K562 (cell line): ENCODE results near the gene NT5C2. TPM values are rescaled to one million over a fixed set of nuclear protein-coding genes. Genes with fewer than 3 reads are reported as not detected.
A peak's percentile ranks its signal among the peaks of the same experiment; 100 is the strongest.

Experiments
- ATAC-seq: fragments of 200-7000 bp; cut with Tn5 transposase; 3 replicates; pipeline ENCODE4 v1.9.1; 2020; ENCODE audit warnings: moderate library complexity
- BruUV-seq: library from RNA; stranded (reverse); fragments of 400-500 nt; replicated peaks from 2 replicates; lab custom pipeline; 2021; lab: Mats Ljungman, UMichigan
- CTCF ChIA-PET: fragments of 300-600 bp; formaldehyde crosslinking; extraction: SDS; loops from one replicate; lab custom pipeline; 2021; ENCODE audit warnings: low intra/inter-chr PET ratio; lab: Yijun Ruan, JAX
- POLR2A ChIA-PET: fragments of 300-600, 350-650 bp; sonication (Branson Sonifier 250); formaldehyde crosslinking; extraction: SDS; loops from one replicate; lab custom pipeline; 2021; ENCODE audit warnings: antibody characterized with exemption, inconsistent platforms; lab: Yijun Ruan, JAX
- DNase-seq, 4 experiments: peaks; one replicate each; pipeline versions ENCODE4 v3.0.0 to v3.0.0-alpha.2; 2011 to 2018; ENCODE audit warnings: low spot score in 3 of 4, mixed read lengths in 3 of 4; ENCODE audit errors: extremely low read depth in 1 of 4
- FAIRE-seq: peaks from 2 replicates; lab custom pipeline; 2011; peaks lifted over from hg19 to GRCh38; lab: Jason Lieb, UNC
- H2AFZ ChIP-seq: 2 replicates; pipeline ENCODE4 v1.6.0; 2011; ENCODE audit warnings: low read depth, low read length, control low read depth, inconsistent platforms
- H3K27ac ChIP-seq: fragments of 200-600 bp; 3 replicates; pipeline ENCODE4 v1.8.0; 2011; ENCODE audit warnings: low read depth, mild to moderate bottlenecking, control low read depth, inconsistent platforms, low read length, moderate library complexity, mixed read lengths; ENCODE audit errors: extremely low read depth
- H3K27me3 ChIP-seq, 2 experiments: fragments of 300-600 bp in 1 of 2; 2 replicates in 1 of 2; 3 replicates in 1 of 2; pipeline versions ENCODE4 v1.6.0 to v1.8.0; 2011; ENCODE audit warnings: inconsistent platforms in 2 of 2, low read length in 2 of 2, mild to moderate bottlenecking in 1 of 2, mixed read lengths in 1 of 2, moderate library complexity in 1 of 2; ENCODE audit not compliant: control insufficient read depth in 2 of 2, insufficient read depth in 2 of 2
- H3K36me3 ChIP-seq: fragments of 300-600 bp; 3 replicates; pipeline ENCODE4 v1.8.0; 2011; ENCODE audit warnings: mild to moderate bottlenecking, low read length, inconsistent platforms; ENCODE audit not compliant: control insufficient read depth, insufficient read depth
- H3K4me1 ChIP-seq, 2 experiments: fragments of 200-600 bp in 1 of 2; replicated peaks in 1 of 2; 2 replicates in 1 of 2; 3 replicates in 1 of 2; pipeline versions ENCODE4 v1.5.1 to v1.8.0; 2011; ENCODE audit warnings: inconsistent platforms in 2 of 2, low read length in 2 of 2, mild to moderate bottlenecking in 1 of 2, mixed read lengths in 1 of 2, moderate library complexity in 1 of 2; ENCODE audit not compliant: control insufficient read depth in 2 of 2, insufficient read depth in 2 of 2
- H3K4me2 ChIP-seq: 2 replicates; pipeline ENCODE4 v1.6.1; 2011; ENCODE audit warnings: low read length, control low read depth, inconsistent platforms, mixed read lengths; ENCODE audit not compliant: insufficient read depth
- H3K4me3 ChIP-seq: fragments of 200-600 bp; sonication (generic), shearing (Covaris generic); 2 replicates; pipeline ENCODE4 v1.5.1; 2016; ENCODE audit warnings: control low read depth, inconsistent platforms
- H3K79me2 ChIP-seq: fragments of 200-600 bp; 3 replicates; pipeline ENCODE4 v1.8.0; 2011; ENCODE audit warnings: low read length, inconsistent platforms; ENCODE audit not compliant: control insufficient read depth, insufficient read depth
- H3K9ac ChIP-seq, 2 experiments: 2 replicates each; pipeline versions ENCODE4 v1.6.0 to v1.6.1; 2011; ENCODE audit warnings: low read depth in 2 of 2, low read length in 2 of 2, control low read depth in 1 of 2, inconsistent platforms in 1 of 2, mild to moderate bottlenecking in 1 of 2, mixed read lengths in 1 of 2; ENCODE audit not compliant: insufficient read depth in 1 of 2
- H3K9me1 ChIP-seq: one replicate; pipeline ENCODE4 v1.6.0; 2011; ENCODE audit warnings: inconsistent platforms, mild to moderate bottlenecking, low read length, moderate library complexity; ENCODE audit not compliant: control insufficient read depth, insufficient read depth
- H3K9me3 ChIP-seq: replicated peaks from 2 replicates; pipeline ENCODE4 v1.5.1; 2011; ENCODE audit warnings: low read depth, low read length, inconsistent platforms; ENCODE audit not compliant: control insufficient read depth, insufficient read depth
- H4K20me1 ChIP-seq: replicated peaks from 2 replicates; pipeline ENCODE4 v1.6.1; 2011; ENCODE audit warnings: low read length, inconsistent platforms, mixed read lengths; ENCODE audit not compliant: control insufficient read depth, insufficient read depth
- EHMT2 ChIP-seq: fragments of 450-650 bp; IDR thresholded peaks from 2 replicates; pipeline ENCODE4 v1.6.1; 2018; ENCODE audit warnings: antibody characterized with exemption
- KDM2B ChIP-seq: fragments of 250-450 bp; sonication (Bioruptor Pico); IDR thresholded peaks from 2 replicates; pipeline ENCODE4 v1.8.0; 2021; ENCODE audit warnings: mild to moderate bottlenecking, moderate library complexity
- NR2C2 ChIP-seq, 2 experiments: fragments of 200-800 bp in 1 of 2; sonication (Bioruptor generic) in 1 of 2; sonication (generic) in 1 of 2; formaldehyde crosslinking in 1 of 2; IDR thresholded peaks; 2 replicates each; pipeline versions ENCODE4 v1.6.1 to v1.8.0; 2016 to 2022; ENCODE audit warnings: mild to moderate bottlenecking in 1 of 2, missing compliant biosample characterization in 1 of 2, missing genetic modification characterization in 1 of 2, missing genetic modification reagents in 1 of 2
- ZNF347 ChIP-seq: fragments of 450-650 bp; formaldehyde crosslinking; IDR thresholded peaks from 2 replicates; pipeline ENCODE4 v1.4.0; 2020; ENCODE audit warnings: low read depth, mild to moderate bottlenecking, moderate library complexity
- ZNF431 ChIP-seq: sonication (generic); formaldehyde crosslinking; IDR thresholded peaks from 2 replicates; pipeline ENCODE4 v1.8.0; 2022; ENCODE audit warnings: mild to moderate bottlenecking, missing genetic modification reagents
- WGBS: fragments of 100-300 bp; shearing (Covaris generic); methylation state at CpG from one replicate; pipeline ENCODE4 v1.1.6; 2016; ENCODE audit warnings: low coverage, mixed read lengths; ENCODE audit not compliant: insufficient coverage; ENCODE audit errors: missing lambda C conversion rate; 5-methylcytosine and 5-hydroxymethylcytosine counted together
- in situ Hi-C: fragments of 300-500 bp; cut with MboI; formaldehyde crosslinking; loops from 4 replicates; pipeline ENCODE4 v1.15.0; 2018; ENCODE audit warnings: inconsistent platforms, mixed read lengths
- intact Hi-C: fragments of 100-400 bp; cut with micrococcal nuclease; formaldehyde crosslinking; loops from 2 replicates; pipeline ENCODE4 v1.14.2; 2022
- polyA plus RNA-seq, 8 experiments: library from polyadenylated mRNA; depleted of rRNA in 4 of 8; stranded (reverse) in 5 of 8; unstranded in 3 of 8; fragments of >200 nt; fragmentation: Nextera tagmentation in 2 of 8; fragmentation: Illumina TruSeq in 1 of 8; extraction: Ambion mirVana in 2 of 8; extraction: Trizol in 1 of 8; gene quantifications; 2 replicates each; pipeline versions ENCODE4 v1.2.1 to v1.2.3, GENCODE V29; 2011 to 2014; ENCODE audit warnings: inconsistent platforms in 1 of 8, missing spikeins in 1 of 8
- total RNA-seq, 7 experiments: library from RNA; depleted of rRNA in 6 of 7; stranded (reverse); fragments of >200 nt in 6 of 7; fragmentation: Illumina TruSeq in 2 of 7; extraction: Trizol in 2 of 7; gene quantifications; 2 replicates each; pipeline versions ENCODE4 v1.2.1 to v1.2.3, GENCODE V29; 2011 to 2021; ENCODE audit warnings: low replicate concordance in 1 of 7
- TF ChIP-seq, protein P1 (sequence below): fragments of 250-450 bp; sonication (Bioruptor Pico); IDR thresholded peaks from 2 replicates; pipeline ENCODE4 v1.5.0; 2021; ENCODE audit warnings: mild to moderate bottlenecking, moderate library complexity
- TF ChIP-seq, protein P2 (sequence below), 2 experiments: fragments of 450-650 bp in 1 of 2; sonication (generic) in 1 of 2; formaldehyde crosslinking in 1 of 2; IDR thresholded peaks; 2 replicates each; pipeline versions ENCODE4 v1.7.1 to v1.9.0; 2016 to 2022; ENCODE audit warnings: inconsistent platforms in 1 of 2, mild to moderate bottlenecking in 1 of 2, missing genetic modification reagents in 1 of 2

NT5C2 gene
- total and polyA plus RNA-seq, 9 of the 15 experiments (the other 6 are each of a cell fraction or from before 2014, with no cell fraction given), result 11.3 to 45.2 (median 27.7) TPM

DNA sequence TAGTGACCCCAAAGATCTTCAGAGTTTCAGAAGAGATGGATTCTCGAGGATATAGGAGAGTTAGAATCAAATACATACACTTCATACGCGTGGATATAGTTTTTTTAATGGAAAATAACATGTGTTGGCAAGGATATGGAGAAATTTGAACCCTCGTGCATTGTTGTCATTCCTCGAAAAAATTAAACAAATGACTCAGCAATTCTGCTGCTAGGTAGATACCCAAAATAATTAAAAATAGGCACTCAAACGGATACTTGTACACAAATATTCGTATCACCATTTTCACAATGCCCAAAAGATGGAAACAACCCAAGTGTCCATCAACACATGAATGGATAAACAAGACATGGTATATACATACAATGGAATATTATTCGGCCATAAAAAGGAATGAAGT, 5.6 kb upstream of the NT5C2 start (continued):
- TF ChIP-seq, protein P1, sequence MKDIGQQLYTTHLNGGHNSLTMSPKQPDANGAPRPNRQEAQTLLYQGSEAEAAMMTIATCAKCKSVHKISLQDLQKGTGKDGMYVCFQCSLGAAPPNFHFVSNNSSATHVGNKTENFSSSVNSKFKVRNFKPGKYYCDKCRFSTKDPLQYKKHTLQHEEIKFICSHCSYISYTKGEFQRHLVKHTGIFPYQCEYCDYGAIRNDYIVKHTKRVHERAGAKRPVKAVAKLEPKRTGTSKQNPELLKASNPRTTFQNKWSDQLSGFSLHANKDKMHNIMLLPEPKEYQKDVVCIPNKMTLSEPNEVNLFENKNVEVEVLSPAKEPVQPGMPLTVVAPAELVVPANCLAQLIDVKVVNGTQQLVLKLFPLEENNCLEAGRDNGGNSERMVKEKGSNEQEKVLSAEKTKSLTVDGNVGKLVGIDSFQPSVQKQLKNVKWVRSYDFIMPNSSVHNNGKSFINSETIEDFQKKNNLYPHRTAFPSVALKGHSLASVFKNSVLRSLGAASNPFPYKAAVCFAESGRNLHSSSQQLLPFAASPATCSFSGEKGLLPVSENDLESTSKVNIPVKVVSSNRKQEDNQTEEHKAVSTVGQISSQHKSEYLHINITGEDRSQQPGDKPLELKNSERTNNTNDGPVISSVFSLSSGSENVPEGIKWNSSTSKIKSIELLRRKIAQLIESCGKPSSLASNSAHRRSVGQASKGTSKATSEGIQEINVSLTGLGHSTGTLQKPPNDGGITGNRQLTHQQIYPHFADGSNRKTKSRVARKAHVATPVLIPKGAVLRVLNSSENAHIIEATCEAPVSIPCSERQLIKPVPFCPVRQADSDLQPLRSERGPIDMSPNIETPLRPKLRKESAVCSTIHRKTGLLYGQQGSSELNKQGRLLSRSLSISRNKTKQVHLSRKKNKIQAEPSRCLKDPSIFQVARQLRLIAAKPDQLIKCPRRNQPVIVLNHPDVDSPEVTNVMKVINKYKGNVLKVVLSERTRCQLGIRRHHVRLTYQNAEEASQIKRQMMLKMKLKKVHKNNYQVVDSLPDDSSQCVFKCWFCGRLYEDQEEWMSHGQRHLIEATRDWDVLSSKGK, result no peak

- peak; percentile 67 for FAIRE-seq
- CTCF ChIA-PET, result no interaction called here
- peak overlapping the region; percentile 53; the same call in 1 of the 3 replicates for H3K27ac ChIP-seq
- TF ChIP-seq, protein P2, sequence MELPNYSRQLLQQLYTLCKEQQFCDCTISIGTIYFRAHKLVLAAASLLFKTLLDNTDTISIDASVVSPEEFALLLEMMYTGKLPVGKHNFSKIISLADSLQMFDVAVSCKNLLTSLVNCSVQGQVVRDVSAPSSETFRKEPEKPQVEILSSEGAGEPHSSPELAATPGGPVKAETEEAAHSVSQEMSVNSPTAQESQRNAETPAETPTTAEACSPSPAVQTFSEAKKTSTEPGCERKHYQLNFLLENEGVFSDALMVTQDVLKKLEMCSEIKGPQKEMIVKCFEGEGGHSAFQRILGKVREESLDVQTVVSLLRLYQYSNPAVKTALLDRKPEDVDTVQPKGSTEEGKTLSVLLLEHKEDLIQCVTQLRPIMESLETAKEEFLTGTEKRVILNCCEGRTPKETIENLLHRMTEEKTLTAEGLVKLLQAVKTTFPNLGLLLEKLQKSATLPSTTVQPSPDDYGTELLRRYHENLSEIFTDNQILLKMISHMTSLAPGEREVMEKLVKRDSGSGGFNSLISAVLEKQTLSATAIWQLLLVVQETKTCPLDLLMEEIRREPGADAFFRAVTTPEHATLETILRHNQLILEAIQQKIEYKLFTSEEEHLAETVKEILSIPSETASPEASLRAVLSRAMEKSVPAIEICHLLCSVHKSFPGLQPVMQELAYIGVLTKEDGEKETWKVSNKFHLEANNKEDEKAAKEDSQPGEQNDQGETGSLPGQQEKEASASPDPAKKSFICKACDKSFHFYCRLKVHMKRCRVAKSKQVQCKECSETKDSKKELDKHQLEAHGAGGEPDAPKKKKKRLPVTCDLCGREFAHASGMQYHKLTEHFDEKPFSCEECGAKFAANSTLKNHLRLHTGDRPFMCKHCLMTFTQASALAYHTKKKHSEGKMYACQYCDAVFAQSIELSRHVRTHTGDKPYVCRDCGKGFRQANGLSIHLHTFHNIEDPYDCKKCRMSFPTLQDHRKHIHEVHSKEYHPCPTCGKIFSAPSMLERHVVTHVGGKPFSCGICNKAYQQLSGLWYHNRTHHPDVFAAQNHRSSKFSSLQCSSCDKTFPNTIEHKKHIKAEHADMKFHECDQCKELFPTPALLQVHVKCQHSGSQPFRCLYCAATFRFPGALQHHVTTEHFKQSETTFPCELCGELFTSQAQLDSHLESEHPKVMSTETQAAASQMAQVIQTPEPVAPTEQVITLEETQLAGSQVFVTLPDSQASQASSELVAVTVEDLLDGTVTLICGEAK (IDR thresholded peaks at IDR 0.05), result no peak
- TF ChIP-seq, protein P2 (CRISPR knock-in tag; IDR thresholded peaks at IDR 0.05), result no peak
- no peak for TF ChIP-seq ZNF431 (CRISPR knock-in tag)
- no peak for TF ChIP-seq NR2C2 (CRISPR knock-in tag; IDR thresholded peaks at IDR 0.05)
- TF ChIP-seq NR2C2 (tag; IDR thresholded peaks at IDR 0.05), result no peak
- TF ChIP-seq ZNF347 (CRISPR knock-in tag), result no peak
- TF ChIP-seq KDM2B, result no peak
- 0 out of 2 replicates have a peak, but pooled peaks have one; percentile 21 for TF ChIP-seq EHMT2
These were observed 4.8 kb upstream of the NT5C2 start for GRCh38 chr10:103197903-103198302.

More at GRCh38 chr10:103197903-103198302, 4.8 kb upstream of the NT5C2 start:
- H3K27me3 ChIP-seq, result no peaks in the 10 kb centered on the region
- H4K20me1 ChIP-seq, result no peaks in the 10 kb centered on the region
- no peaks in the 10 kb centered on the region for H3K9me3 ChIP-seq
- H2AFZ ChIP-seq, result peak overlapping the region; percentile 84
- no peaks in the 10 kb centered on the region for H3K36me3 ChIP-seq
- no peak for DNase-seq
- no peak for ATAC-seq
- H3K9me1 ChIP-seq, result no peaks in the 10 kb centered on the region
- in situ Hi-C loops, result no loop called here
- POLR2A ChIA-PET, result interaction anchor here (0.6 to 0.8 kb wide), 2 partner anchors 178 to 230 kb away, joined by 3 read pairs; no protein-coding TSS in a partner anchor
- H3K79me2 ChIP-seq, result no peaks in the 10 kb centered on the region
- no TSS peak for BruUV-seq
- H3K4me3 ChIP-seq, result no peak overlapping the region
- intact Hi-C loops, result no loop called here
- no peak overlapping the region for H3K4me2 ChIP-seq
- peak overlapping the region in 1 of 2 experiments; percentile 38; a peak in 2 of 4 replicates for H3K9ac ChIP-seq
- peaks cover 10 to 32% of the 10 kb centered on the region in 2 experiments for H3K4me1 ChIP-seq
- WGBS, result 43% methylated on average over 1 of the region's 2 CpGs
